ENCODE data around the gene IL1RAPL1.

The IL1RAPL1 gene

GRCh38 chrX:28843817-28844216 lies 256.6 kb downstream of the IL1RAPL1 start:
- Histone ChIP-seq H2BK5ac (ENCODE audit: low read length) (no peak overlapping the region), H3K27ac (replicated peaks; ENCODE audit: low read length) (no peak overlapping the region), H3K9ac (ENCODE audit: low read depth, low read length, poor library complexity) (no peak overlapping the region), H3K9me3 (replicated peaks in 1 of 2; ENCODE audit: control insufficient read depth in 2 of 2, insufficient read depth in 1 of 2, low read depth in 1 of 2, low read length in 2 of 2) (no peaks in the 10 kb centered on the region), H3K14ac (ENCODE audit: low read length) (no peak overlapping the region), H2AFZ (ENCODE audit: low read length) (no peak overlapping the region), H2AK5ac (ENCODE audit: low read depth, low read length) (no peak overlapping the region), H3K36me3 (replicated peaks in 1 of 2; ENCODE audit: control insufficient read depth in 2 of 2, insufficient read depth in 2 of 2, low read length in 2 of 2) (no peaks in the 10 kb centered on the region), H3K79me1 (ENCODE audit: low read depth, low read length) (no peaks in the 10 kb centered on the region), H3K4me1 (ENCODE audit: control insufficient read depth in 2 of 2, insufficient read depth in 1 of 2, low read depth in 1 of 2, low read length in 2 of 2) (no peaks in the 10 kb centered on the region), H3K27me3 (ENCODE audit: control insufficient read depth in 3 of 3, insufficient read depth in 3 of 3, low read depth in 1 of 3, low read length in 3 of 3) (no peaks in the 10 kb centered on the region), H2BK12ac (ENCODE audit: low read length) (no peak overlapping the region), H4K8ac (ENCODE audit: low read depth, low read length) (no peak overlapping the region), H3K4me2 (ENCODE audit: insufficient read depth, low read length, poor library complexity, severe bottlenecking) (no peak overlapping the region), H2BK120ac (ENCODE audit: low read depth, low read length) (no peak overlapping the region), H2BK15ac (ENCODE audit: low read length) (no peak overlapping the region), H3K18ac (ENCODE audit: low read length) (no peak overlapping the region), H4K91ac (ENCODE audit: low read depth, low read length, poor library complexity) (no peak overlapping the region), H3K4me3 (ENCODE audit: low read length in 2 of 2) (no peak overlapping the region), H3K4ac (ENCODE audit: low read length) (no peak overlapping the region), H3K23ac (ENCODE audit: low read depth, low read length, poor library complexity) (no peak overlapping the region)
- no peak for DNase-seq (ENCODE audit: low spot score)
- WGBS, 2 donors (ENCODE audit: extremely low coverage in 2 of 2, insufficient read length in 2 of 2, insufficient replicate concordance in 1 of 2) = no CpG with 5 or more reads among the region's 3 CpGs

GRCh38 chrX:28847423-28847822 lies 260.2 kb downstream of the IL1RAPL1 start:
- Histone ChIP-seq H2AK5ac (ENCODE audit: low read depth, low read length) (no peak overlapping the region), H4K8ac (ENCODE audit: low read depth, low read length) (no peak overlapping the region), H3K4me2 (ENCODE audit: insufficient read depth, low read length, poor library complexity, severe bottlenecking) (no peak overlapping the region), H3K4ac (ENCODE audit: low read length) (no peak overlapping the region), H3K14ac (ENCODE audit: low read length) (no peak overlapping the region), H2BK12ac (ENCODE audit: low read length) (no peak overlapping the region), H3K27me3 (ENCODE audit: control insufficient read depth in 3 of 3, insufficient read depth in 3 of 3, low read depth in 1 of 3, low read length in 3 of 3) (no peaks in the 10 kb centered on the region), H3K27ac (replicated peaks; ENCODE audit: low read length) (no peak overlapping the region), H3K18ac (ENCODE audit: low read length) (no peak overlapping the region), H3K36me3 (replicated peaks in 1 of 2; ENCODE audit: control insufficient read depth in 2 of 2, insufficient read depth in 2 of 2, low read length in 2 of 2) (no peaks in the 10 kb centered on the region), H3K9me3 (replicated peaks in 1 of 2; ENCODE audit: control insufficient read depth in 2 of 2, insufficient read depth in 1 of 2, low read depth in 1 of 2, low read length in 2 of 2) (no peaks in the 10 kb centered on the region), H3K9ac (ENCODE audit: low read depth, low read length, poor library complexity) (no peak overlapping the region), H3K4me1 (ENCODE audit: control insufficient read depth in 2 of 2, insufficient read depth in 1 of 2, low read depth in 1 of 2, low read length in 2 of 2) (peaks cover 0 to 2% of the 10 kb centered on the region in 2 donors), H3K23ac (ENCODE audit: low read depth, low read length, poor library complexity) (no peak overlapping the region), H3K4me3 (ENCODE audit: low read length in 2 of 2) (no peak overlapping the region), H2BK15ac (ENCODE audit: low read length) (no peak overlapping the region), H2BK5ac (ENCODE audit: low read length) (no peak overlapping the region), H2BK120ac (ENCODE audit: low read depth, low read length) (no peak overlapping the region), H2AFZ (ENCODE audit: low read length) (no peak overlapping the region), H3K79me1 (ENCODE audit: low read depth, low read length) (no peaks in the 10 kb centered on the region), H4K91ac (ENCODE audit: low read depth, low read length, poor library complexity) (no peak overlapping the region)
- DNase-seq (ENCODE audit: low spot score) = no peak
- WGBS, 2 donors (ENCODE audit: extremely low coverage in 2 of 2, insufficient read length in 2 of 2, insufficient replicate concordance in 1 of 2) = no CpG with 5 or more reads among the region's 3 CpGs

GRCh38 chrX:28848707-28849106 lies 261.5 kb downstream of the IL1RAPL1 start:
- Histone ChIP-seq H3K27me3 (ENCODE audit: control insufficient read depth in 3 of 3, insufficient read depth in 3 of 3, low read depth in 1 of 3, low read length in 3 of 3) (no peaks in the 10 kb centered on the region), H3K23ac (ENCODE audit: low read depth, low read length, poor library complexity) (no peak overlapping the region), H3K9me3 (replicated peaks in 1 of 2; ENCODE audit: control insufficient read depth in 2 of 2, insufficient read depth in 1 of 2, low read depth in 1 of 2, low read length in 2 of 2) (no peaks in the 10 kb centered on the region), H2BK15ac (ENCODE audit: low read length) (no peak overlapping the region), H4K91ac (ENCODE audit: low read depth, low read length, poor library complexity) (no peak overlapping the region), H2BK12ac (ENCODE audit: low read length) (no peak overlapping the region), H3K14ac (ENCODE audit: low read length) (no peak overlapping the region), H3K4me3 (ENCODE audit: low read length in 2 of 2) (no peak overlapping the region), H2BK120ac (ENCODE audit: low read depth, low read length) (no peak overlapping the region), H2AFZ (ENCODE audit: low read length) (no peak overlapping the region), H3K9ac (ENCODE audit: low read depth, low read length, poor library complexity) (no peak overlapping the region), H3K4me1 (ENCODE audit: control insufficient read depth in 2 of 2, insufficient read depth in 1 of 2, low read depth in 1 of 2, low read length in 2 of 2) (peaks cover 0 to 2% of the 10 kb centered on the region in 2 donors), H3K36me3 (replicated peaks in 1 of 2; ENCODE audit: control insufficient read depth in 2 of 2, insufficient read depth in 2 of 2, low read length in 2 of 2) (no peaks in the 10 kb centered on the region), H3K18ac (ENCODE audit: low read length) (no peak overlapping the region), H2AK5ac (ENCODE audit: low read depth, low read length) (no peak overlapping the region), H3K4me2 (ENCODE audit: insufficient read depth, low read length, poor library complexity, severe bottlenecking) (no peak overlapping the region), H3K27ac (replicated peaks; ENCODE audit: low read length) (no peak overlapping the region), H3K4ac (ENCODE audit: low read length) (no peak overlapping the region), H4K8ac (ENCODE audit: low read depth, low read length) (no peak overlapping the region), H3K79me1 (ENCODE audit: low read depth, low read length) (no peaks in the 10 kb centered on the region), H2BK5ac (ENCODE audit: low read length) (no peak overlapping the region)
- no CpG with 5 or more reads among the region's 3 CpGs for WGBS, 2 donors (ENCODE audit: extremely low coverage in 2 of 2, insufficient read length in 2 of 2, insufficient replicate concordance in 1 of 2)
- DNase-seq (ENCODE audit: low spot score) = no peak

- Histone ChIP-seq H3K14ac (ENCODE audit: low read length) (no peak overlapping the region), H3K9ac (ENCODE audit: low read depth, low read length, poor library complexity) (no peak overlapping the region), H3K36me3 (replicated peaks in 1 of 2; ENCODE audit: control insufficient read depth in 2 of 2, insufficient read depth in 2 of 2, low read length in 2 of 2) (no peaks in the 10 kb centered on the region), H4K8ac (ENCODE audit: low read depth, low read length) (no peak overlapping the region), H3K4ac (ENCODE audit: low read length) (no peak overlapping the region), H3K27ac (replicated peaks; ENCODE audit: low read length) (no peak overlapping the region), H3K23ac (ENCODE audit: low read depth, low read length, poor library complexity) (no peak overlapping the region), H3K9me3 (replicated peaks in 1 of 2; ENCODE audit: control insufficient read depth in 2 of 2, insufficient read depth in 1 of 2, low read depth in 1 of 2, low read length in 2 of 2) (no peaks in the 10 kb centered on the region), H2AK5ac (ENCODE audit: low read depth, low read length) (no peak overlapping the region), H2AFZ (ENCODE audit: low read length) (no peak overlapping the region), H2BK15ac (ENCODE audit: low read length) (no peak overlapping the region), H3K79me1 (ENCODE audit: low read depth, low read length) (no peaks in the 10 kb centered on the region), H2BK5ac (ENCODE audit: low read length) (no peak overlapping the region), H2BK12ac (ENCODE audit: low read length) (no peak overlapping the region), H3K27me3 (ENCODE audit: control insufficient read depth in 3 of 3, insufficient read depth in 3 of 3, low read depth in 1 of 3, low read length in 3 of 3) (no peaks in the 10 kb centered on the region), H3K4me1 (ENCODE audit: control insufficient read depth in 2 of 2, insufficient read depth in 1 of 2, low read depth in 1 of 2, low read length in 2 of 2) (peaks cover 0 to 2% of the 10 kb centered on the region in 2 donors), H3K18ac (ENCODE audit: low read length) (no peak overlapping the region), H3K4me2 (ENCODE audit: insufficient read depth, low read length, poor library complexity, severe bottlenecking) (no peak overlapping the region), H4K91ac (ENCODE audit: low read depth, low read length, poor library complexity) (no peak overlapping the region), H2BK120ac (ENCODE audit: low read depth, low read length) (no peak overlapping the region), H3K4me3 (ENCODE audit: low read length in 2 of 2) (no peak overlapping the region)
- no peak for DNase-seq (ENCODE audit: low spot score)
- WGBS, 2 donors (ENCODE audit: extremely low coverage in 2 of 2, insufficient read length in 2 of 2, insufficient replicate concordance in 1 of 2) = no CpG with 5 or more reads among the region's 2 CpGs
Measured at GRCh38 chrX:28850955-28851354, 263.7 kb downstream of the IL1RAPL1 start.

Data from neuronal stem cell (in vitro differentiated cells).